Uterus (tissue), 2 donors: ENCODE data around the gene CTCF.

Experiments
- CTCF ChIP-seq, 4 experiments: fragments of 200-600 bp in 2 of 4; fragments of 450-650 bp in 2 of 4; sonication (generic) in 2 of 4; IDR thresholded peaks; one replicate each; pipeline ENCODE4 v1.5.1; 2016 to 2019; ENCODE audit warnings: antibody characterized with exemption in 4 of 4, mild to moderate bottlenecking in 2 of 4, moderate library complexity in 1 of 4
- POLR2A ChIP-seq, 2 donors: fragments of 450-650 bp; IDR thresholded peaks; one replicate each; pipeline ENCODE4 v1.6.1; 2016; ENCODE audit warnings: antibody characterized with exemption in 2 of 2, mild to moderate bottlenecking in 1 of 2, moderate library complexity in 1 of 2

- TF ChIP-seq CTCF (IDR thresholded peaks at IDR 0.05) (no peak), POLR2A (IDR thresholded peaks at IDR 0.05) (no peak)
Observed at GRCh38 chr16:67673712-67674580, 111.6 kb downstream of the CTCF start.
